ENCODE data around the gene INO80C.

The INO80C gene

GRCh38 chr18:35430721-35431373, 66.9 kb downstream of the INO80C start:
- DNase-seq (ENCODE audit: low spot score), result no peak

DNA sequence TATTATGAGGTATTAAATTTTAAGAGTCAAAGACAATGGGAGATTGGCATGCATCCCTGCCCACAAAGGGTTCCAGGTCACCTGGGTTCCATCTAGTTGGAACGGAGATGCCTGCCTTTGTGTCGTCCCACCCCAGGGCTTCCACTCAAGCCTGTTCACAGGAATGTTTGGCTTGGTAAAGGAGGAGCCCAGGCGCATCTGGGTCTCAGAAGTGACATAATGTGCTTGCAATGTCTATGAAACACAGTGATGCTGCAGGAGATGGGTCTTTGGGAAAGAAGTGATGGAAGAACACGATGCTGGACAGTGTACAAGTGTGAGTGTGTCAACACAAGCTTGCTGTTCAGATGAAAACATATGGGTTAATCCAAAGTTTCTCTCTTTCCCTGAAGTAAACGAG, 71.0 kb downstream of the INO80C start:
- no peak for DNase-seq (ENCODE audit: low spot score)

DNA sequence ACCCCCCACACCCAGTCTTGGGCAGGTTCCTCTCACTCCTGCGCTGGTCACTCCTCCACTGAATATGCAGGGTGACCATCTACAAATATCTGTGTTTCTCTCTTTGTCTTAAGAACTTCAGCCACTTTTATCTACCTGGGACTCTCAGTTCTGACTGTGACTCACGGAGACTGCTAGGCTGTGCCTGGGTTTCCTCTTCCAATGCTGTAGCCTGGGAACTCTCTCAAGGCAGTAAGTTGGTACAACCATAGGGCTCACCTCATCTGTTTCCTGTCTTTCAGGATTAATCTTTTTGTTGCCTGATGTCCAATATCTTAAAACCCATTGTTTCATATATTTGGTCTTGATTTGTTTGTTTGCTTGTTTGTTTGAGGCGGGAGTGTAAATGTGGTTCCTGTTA, 73.4 kb downstream of the INO80C start:
- DNase-seq (ENCODE audit: low spot score), result no peak

GRCh38 chr18:35422237-35422636, 75.5 kb downstream of the INO80C start:
- DNase-seq (ENCODE audit: low spot score), result no peak

DNA sequence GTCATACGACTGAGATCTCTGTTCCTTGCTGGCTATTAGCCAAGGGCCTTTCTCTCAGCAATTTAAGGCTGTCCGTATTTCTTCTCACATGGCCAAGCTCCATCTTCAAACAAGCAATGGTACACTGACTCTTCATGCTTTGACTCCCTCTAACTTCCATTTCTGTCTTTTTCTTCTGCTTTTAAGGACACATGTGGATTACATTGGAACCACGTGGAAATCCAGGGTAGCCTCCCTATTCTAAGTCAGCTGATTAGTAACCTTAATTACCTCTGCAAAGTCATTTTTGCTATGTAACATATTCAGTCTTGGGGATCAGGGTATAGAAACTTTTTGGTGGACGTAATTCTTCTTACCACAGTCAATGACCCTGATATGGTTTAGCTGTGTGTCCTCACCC, 79.2 kb downstream of the INO80C start:
- no peak for DNase-seq (ENCODE audit: low spot score)

All from AG08396 (cell line).